NCI-H146 treated with DMSO at 0.1 percent for 48 hours (cell line): ENCODE data around the gene OR51E2.
"Not testable (repeated sequence)": the region's sequence is repeated elsewhere in the genome, so short reads cannot be mapped to it uniquely, and the experiment has no call there.

Experiments
- DNase-seq: peaks from one replicate; lab custom pipeline; 2025; ENCODE audit not compliant: unreplicated experiment; lab: John Stamatoyannopoulos, UW

OR51E2 gene

GRCh38 chr11:4697585-4697984 is at the start of gene OR51E2:
TSS of gene OR51E2 (minus strand) at chr11:4697853. CDS start at chr11:4682711, 15,142 bp downstream.
- no peak for DNase-seq

GRCh38 chr11:4740735-4741134 is 43.1 kb upstream of the OR51E2 start:
- no peak for DNase-seq

GRCh38 chr11:4727171-4727570 is 29.5 kb upstream of the OR51E2 start:
- no peak for DNase-seq

DNA sequence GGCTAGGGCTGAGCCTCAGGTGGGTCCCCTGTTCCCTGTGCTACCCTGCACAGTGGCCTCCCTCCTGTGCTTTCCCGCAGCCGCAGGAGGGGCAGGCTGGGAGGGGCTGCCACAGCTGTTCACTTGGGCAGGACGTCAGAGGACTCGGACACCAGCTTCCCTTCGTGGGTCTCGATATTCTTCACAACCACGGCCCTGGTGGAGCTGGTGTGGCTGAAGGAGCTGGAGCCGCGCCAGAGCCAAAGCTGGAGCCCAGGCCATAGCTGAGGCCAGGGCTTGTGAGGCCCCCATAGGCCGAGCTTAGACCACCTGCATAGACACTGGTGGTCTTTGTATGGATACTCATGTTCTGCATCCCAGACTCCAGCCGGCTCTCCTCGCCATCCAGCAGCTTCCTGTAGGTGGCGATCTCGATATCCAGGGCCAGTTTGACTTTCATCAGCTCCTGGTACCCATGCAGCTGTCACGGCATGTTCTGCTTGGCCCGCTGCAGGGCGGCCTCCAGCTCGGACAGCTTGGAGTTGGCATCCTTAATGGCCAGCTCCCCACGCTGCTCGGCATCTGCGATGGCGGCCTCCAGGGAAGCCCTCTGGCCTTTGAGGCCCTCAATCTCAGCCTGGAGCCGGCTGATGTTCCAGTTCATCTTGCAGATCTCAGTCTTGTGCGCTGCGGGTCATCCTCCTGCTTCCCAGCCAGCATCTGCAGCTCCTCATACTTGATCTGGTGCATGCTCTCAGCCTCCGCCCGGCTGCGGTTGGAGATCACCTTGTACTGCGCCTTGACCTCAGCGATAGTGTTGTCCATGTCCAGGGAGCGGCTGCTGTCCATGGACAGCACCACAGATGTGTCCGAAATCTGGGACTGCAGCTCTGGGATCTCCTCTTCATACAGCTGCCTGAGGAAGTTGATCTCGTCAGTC is 25.2 kb upstream of the OR51E2 start:
- not testable (repeated sequence) for DNase-seq

- DNase-seq, result no peak
Measured at GRCh38 chr11:4714300-4714699, 16.6 kb upstream of the OR51E2 start.

DNA sequence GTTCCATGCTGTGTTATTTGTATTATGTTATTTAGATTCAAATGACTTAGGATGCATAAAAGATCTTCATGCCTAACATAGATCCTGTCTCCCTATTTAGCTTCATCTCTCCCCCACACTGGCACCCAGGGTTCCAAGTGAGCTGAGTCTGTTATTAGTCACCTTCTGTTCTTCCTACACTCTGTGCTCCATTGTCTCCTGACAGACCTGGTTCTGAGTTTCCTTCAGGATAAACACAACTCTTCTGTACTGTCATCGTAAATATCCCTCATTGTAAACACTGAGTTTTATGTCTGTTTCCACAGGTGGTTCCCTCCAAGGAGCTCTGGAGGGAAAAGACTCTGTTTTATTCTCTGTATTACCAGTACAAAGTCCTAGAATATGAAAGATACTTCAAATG is 15.6 kb upstream of the OR51E2 start:
- DNase-seq, result no peak

DNA sequence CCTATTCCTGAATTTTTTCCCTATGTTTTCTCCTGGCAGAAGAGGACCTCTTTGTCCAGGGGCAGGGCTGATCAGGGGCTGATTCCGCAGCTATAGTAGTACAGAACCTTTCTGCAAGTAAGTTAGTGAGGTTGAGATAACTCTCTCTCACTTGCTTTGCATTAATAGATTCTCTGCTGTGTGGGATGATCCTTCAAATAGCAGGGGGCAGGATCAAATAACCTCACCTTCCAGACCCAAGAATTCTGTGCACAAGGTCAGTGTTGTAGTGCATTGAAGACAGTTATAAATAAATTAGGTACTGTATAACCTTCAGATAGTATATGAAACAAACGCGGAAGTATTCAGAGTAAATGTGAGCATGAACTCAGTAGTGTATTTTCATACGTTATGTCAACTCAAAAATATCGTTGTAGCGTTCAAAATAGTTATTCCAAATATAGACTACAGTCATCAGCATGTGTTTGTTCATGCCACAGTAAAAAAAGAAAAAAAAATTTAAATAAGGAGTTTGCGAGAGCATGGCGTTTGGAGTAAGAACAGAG is 7.2 kb upstream of the OR51E2 start:
- DNase-seq, result no peak

DNA sequence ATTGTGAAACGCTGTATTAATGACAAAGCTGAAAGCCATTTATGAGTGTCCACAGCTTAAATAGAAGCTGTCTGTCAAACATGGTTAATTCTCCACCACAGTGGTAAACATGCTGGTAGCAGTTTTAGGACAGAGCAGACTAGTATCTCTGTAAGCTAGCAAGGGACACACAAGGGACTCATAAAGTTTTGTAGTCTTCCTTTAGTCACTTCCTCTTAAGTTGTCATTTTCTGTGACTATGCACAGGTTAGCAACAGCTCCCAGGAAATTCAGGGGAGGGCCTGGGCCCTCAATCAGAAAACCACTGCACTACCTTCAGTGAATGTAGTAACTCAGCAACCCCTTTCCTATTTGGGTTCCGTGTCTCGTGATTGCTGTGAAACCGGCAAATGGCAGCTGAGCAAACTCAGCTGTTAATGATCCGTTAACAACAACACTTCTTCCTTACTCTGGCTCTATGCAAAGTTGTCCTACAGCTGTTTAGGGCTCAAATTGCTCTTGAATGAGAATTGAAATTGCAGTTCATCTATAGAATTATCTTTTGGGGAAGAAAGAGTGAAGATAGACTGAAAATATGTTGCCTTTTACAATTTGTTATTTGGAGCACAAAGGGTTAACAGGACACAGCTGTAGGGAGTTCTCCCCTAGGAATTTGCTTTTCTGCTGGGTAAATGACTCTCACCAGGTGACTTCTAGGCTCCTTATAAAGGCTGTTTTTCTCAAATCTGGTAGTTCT is 6.6 kb upstream of the OR51E2 start, which contains the start of gene MMP26:
TSS of gene MMP26 (plus strand) at position 731 of the 736 bp plus-strand sequence.
- peak; percentile 95 for DNase-seq

- DNase-seq, result no peak
Measured at GRCh38 chr11:4700436-4700820, 2.8 kb upstream of the OR51E2 start.

DNA sequence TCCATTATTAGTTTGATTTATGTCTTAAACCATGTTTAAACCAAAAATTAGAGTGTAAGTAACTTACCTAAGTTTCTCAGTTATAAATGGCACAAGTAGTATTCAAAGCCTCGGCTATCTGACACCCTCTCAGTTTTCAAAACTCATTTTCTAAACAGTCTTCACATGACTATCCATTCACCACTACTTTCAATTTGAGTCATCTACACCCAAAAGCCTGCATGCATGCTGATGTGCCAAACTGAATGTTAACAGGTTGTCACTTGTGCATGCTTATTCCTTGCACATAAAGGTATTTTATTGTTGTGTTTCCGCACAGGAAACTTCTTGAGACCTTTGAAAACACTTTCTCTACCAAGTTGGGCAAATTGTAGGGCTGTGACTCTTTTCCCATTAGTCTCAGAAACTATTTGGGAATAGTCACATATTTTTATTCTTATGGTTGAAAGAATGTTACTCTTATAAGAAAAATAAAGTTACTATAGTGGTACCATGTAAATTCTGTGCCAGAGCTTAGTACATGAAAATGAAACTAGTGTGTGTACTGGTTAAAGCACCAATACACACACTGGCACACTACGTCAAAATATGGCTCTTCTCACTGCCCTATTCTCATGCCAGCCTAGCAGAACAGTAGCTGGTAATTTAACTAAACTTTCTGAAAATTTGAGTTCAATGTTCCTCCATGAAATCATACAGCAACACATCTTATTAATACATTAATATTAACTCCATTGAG is 2.2 kb upstream of the OR51E2 start:
- DNase-seq, result no peak

DNA sequence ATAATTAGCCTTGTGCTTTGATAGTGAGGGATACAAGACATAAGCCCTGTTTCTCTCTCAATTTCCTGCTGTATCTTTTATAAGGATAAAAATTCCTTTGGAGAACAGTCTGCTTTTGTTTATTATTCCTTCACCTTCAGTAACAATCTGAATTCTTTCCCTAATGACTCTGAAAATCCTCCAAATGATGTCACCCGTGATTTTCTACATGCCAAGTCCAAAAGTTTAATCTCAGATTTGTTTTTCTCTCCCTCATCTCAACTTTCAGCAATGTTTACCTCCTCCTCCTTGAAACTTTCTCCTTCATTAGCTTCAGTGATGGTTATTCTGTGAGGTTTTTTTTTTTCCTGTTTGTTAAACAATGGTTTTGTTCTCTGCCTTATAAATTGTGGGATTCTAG is 2.2 kb downstream of the OR51E2 start:
- no peak for DNase-seq

- DNase-seq, result no peak
Measured at GRCh38 chr11:4684631-4685285, 12.9 kb downstream of the OR51E2 start.

DNA sequence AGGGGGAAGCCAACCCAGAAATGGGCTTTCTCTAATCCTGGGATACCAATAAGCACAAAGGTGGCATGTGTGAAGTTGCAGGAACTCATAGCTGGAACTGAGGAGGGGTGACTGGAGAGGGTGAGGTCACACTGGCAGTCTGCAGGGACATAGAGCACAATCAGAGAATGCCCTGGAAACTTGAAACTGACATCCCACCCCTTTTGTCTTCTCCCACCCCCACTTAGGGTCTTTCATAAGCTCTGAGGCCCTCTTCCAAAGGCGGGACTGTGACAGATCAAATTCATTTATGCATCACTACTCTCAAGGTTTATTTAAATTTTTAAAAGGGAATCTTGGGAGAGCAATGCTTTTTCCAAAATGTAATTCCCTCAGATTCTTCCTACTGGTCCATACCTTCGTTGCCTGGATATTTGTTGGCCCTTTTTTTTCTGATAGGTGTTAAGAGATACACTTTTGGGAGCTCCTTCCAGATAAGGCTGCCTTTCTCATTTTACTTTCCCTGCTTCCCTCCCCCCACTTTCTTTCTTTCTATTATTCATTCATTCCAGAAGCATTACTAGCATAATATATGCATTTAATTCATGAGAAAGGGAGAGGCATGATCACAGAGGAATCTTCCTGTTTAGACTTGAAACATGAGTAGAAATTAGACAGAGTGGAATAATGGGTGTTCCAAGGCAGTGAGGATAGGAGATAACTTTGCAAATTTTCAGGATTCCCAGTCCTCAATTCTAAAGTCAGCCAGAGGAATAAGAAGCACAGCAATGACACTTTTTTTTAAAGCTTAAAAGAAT is 14.8 kb downstream of the OR51E2 start:
- DNase-seq, result no peak

- DNase-seq, result peak; percentile 85
Measured at GRCh38 chr11:4680341-4680740, 17.3 kb downstream of the OR51E2 start.

- DNase-seq, result peak; percentile 60
Measured at GRCh38 chr11:4677948-4678347, 19.7 kb downstream of the OR51E2 start.

- no peak for DNase-seq
Measured at GRCh38 chr11:4673781-4674180, 23.9 kb downstream of the OR51E2 start.

DNA sequence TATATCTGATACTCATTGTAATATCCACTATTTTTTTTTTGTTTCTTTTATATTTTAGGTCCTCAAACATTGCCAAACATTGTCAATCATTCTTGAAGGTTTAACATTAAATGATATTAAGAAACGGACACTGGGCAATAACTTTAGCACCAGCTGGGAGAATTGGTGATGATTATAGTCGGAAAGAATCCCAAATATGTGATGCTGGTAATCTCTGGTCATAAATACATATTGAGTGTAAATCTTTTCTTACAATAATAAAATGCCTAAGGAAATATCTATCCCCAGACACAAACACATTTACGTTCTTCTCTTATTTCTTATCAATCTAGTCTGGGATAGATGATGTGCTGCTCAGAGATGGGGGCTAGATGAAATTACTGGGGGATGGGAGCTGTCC is 25.2 kb downstream of the OR51E2 start:
- DNase-seq, result no peak

DNA sequence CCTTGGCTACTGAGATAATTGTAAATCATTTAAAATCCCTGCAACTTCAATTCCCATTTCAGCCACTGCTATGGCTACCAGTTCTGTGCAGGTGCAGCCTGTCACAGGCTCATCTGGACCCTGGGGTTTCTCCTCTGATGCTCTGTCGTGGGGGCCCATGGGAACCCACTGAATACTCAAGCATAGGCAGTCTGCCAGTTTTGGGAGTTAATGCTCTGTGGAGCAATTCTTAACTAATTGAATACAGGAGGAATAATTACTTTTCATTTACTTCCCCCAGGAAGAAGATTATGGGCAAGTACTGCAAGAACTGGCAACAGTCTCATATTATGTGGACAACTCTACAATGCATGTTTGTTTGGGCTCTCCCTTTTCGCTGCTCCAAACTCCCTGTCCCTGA is 25.9 kb downstream of the OR51E2 start:
- DNase-seq, result no peak

GRCh38 chr11:4665424-4665823 is 32.2 kb downstream of the OR51E2 start:
- no peak for DNase-seq

DNA sequence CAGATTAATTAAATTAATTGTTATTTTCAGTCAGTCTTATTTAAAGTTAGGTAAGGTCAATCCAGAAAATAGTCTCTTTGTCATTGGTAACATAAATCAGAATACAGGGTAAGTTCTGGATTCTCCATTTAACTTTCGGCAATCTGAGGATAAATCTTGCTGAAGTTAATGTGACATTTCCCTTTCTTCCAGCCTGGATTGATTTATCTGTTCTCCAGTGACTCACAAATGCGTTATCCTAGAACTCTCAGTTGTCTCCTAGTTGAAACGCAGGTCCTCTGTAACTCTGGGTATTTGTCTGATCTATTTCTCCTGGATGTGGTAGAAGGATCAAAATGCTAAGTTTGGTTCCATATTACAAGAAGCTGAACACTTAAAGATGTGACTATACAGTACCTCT is 32.9 kb downstream of the OR51E2 start:
- DNase-seq, result no peak
